Endodermal cell (in vitro differentiated cells): ENCODE results near the gene MYO7B. TPM values are rescaled to one million over a fixed set of nuclear protein-coding genes. Genes with fewer than 3 reads are reported as not detected.

Source experiments
- DNase-seq: peaks from one replicate; pipeline ENCODE4 v3.0.0-alpha.2; 2017
- H3K27ac ChIP-seq: 2 replicates; pipeline ENCODE4 v1.5.1; 2013; ENCODE audit warnings: mild to moderate bottlenecking, low read depth, low read length, moderate library complexity
- H3K27me3 ChIP-seq: 2 replicates; pipeline ENCODE4 v1.6.1; 2013; ENCODE audit warnings: mild to moderate bottlenecking, low read length, moderate library complexity; ENCODE audit not compliant: insufficient read depth, control insufficient read depth, poor library complexity, severe bottlenecking
- H3K36me3 ChIP-seq: 2 replicates; pipeline ENCODE4 v1.7.0; 2013; ENCODE audit warnings: mild to moderate bottlenecking, low read length, moderate library complexity; ENCODE audit not compliant: control insufficient read depth, insufficient read depth
- H3K4me1 ChIP-seq: one replicate; pipeline ENCODE4 v1.7.0; 2013; ENCODE audit warnings: low read length; ENCODE audit not compliant: control insufficient read depth, insufficient read depth
- H3K4me3 ChIP-seq: 2 replicates; pipeline ENCODE4 v1.5.1; 2013; ENCODE audit warnings: mild to moderate bottlenecking, low read length, moderate library complexity
- H3K9ac ChIP-seq: 2 replicates; pipeline ENCODE4 v1.6.1; 2013; ENCODE audit warnings: mild to moderate bottlenecking, low read length, moderate library complexity; ENCODE audit not compliant: poor library complexity, severe bottlenecking; ENCODE audit errors: extremely low read depth
- H3K9me3 ChIP-seq: 2 replicates; pipeline ENCODE4 v1.6.1; 2013; ENCODE audit warnings: mild to moderate bottlenecking, low read length, moderate library complexity; ENCODE audit not compliant: control insufficient read depth
- H3K27ac Mint-ChIP-seq: 2 replicates; pipeline ENCODE4 v1.8.0; 2020; ENCODE audit warnings: mixed read lengths
- H3K27me3 Mint-ChIP-seq: 2 replicates; pipeline ENCODE4 v1.8.0; 2021; ENCODE audit warnings: mild to moderate bottlenecking, mixed read lengths; ENCODE audit not compliant: insufficient read depth
- H3K36me3 Mint-ChIP-seq: 2 replicates; pipeline ENCODE4 v1.8.0; 2020; ENCODE audit warnings: low read depth, mixed read lengths
- H3K4me1 Mint-ChIP-seq: 2 replicates; pipeline ENCODE4 v1.8.0; 2020; ENCODE audit warnings: mixed read lengths
- H3K4me3 Mint-ChIP-seq: 2 replicates; pipeline ENCODE4 v1.8.0; 2020; ENCODE audit warnings: mild to moderate bottlenecking, moderate library complexity, mixed read lengths
- H3K9me3 Mint-ChIP-seq: 2 replicates; pipeline ENCODE4 v1.8.0; 2020; ENCODE audit warnings: mild to moderate bottlenecking, mixed read lengths
- CTCF ChIP-seq: fragments of 200-600 bp; sonication (generic); conservative IDR thresholded peaks from 2 replicates; pipeline ENCODE4 v1.5.0; 2021; ENCODE audit warnings: antibody characterized with exemption, mild to moderate bottlenecking
- WGBS, 2 experiments: methylation state at CpG; one replicate each; pipeline versions ENCODE4 v1.1.5 to v1.1.7; 2013; ENCODE audit warnings: missing lambda C conversion rate in 2 of 2, mixed read lengths in 1 of 2; ENCODE audit not compliant: insufficient coverage in 1 of 2, insufficient read length in 1 of 2; 5-methylcytosine and 5-hydroxymethylcytosine counted together
- total RNA-seq, 2 donors: library from RNA; stranded (reverse); fragmentation: NEBNext Ultra II Directional in 1 of 2; extraction: Animal tissue kit (Norgen Biotek cat#: 25700) in 1 of 2; gene quantifications; 2 replicates in 1 of 2; 3 replicates in 1 of 2; pipeline ENCODE4 v1.2.1, GENCODE V29; 2021

Gene MYO7B
- total RNA-seq, 2 donors from 2014 or later: 0.11 TPM; not detected in 1

GRCh38 chr2:127565261-127566138 lies 30.0 kb downstream of the MYO7B start:
- Mint-ChIP-seq H3K4me3 (no peak overlapping the region), H3K27ac (no peak overlapping the region), H3K36me3 (no peaks in the 10 kb centered on the region), H3K27me3 (no peaks in the 10 kb centered on the region), H3K4me1 (peaks cover 10% of the 10 kb centered on the region), H3K9me3 (peaks cover 2% of the 10 kb centered on the region)
- Histone ChIP-seq H3K36me3 (no peaks in the 10 kb centered on the region), H3K27ac (no peak overlapping the region), H3K27me3 (no peaks in the 10 kb centered on the region), H3K4me1 (no peaks in the 10 kb centered on the region), H3K4me3 (no peak overlapping the region), H3K9me3 (no peaks in the 10 kb centered on the region), H3K9ac (no peak overlapping the region)
- no peak for TF ChIP-seq CTCF
- 92 to 100% methylated on average over 6 to 12 of the region's 12 CpGs for WGBS, 2 experiments
- DNase-seq: peak; percentile 35

- no peak overlapping the region for H3K27ac ChIP-seq
- peaks cover 7% of the 10 kb centered on the region for H3K4me1 Mint-ChIP-seq
- H3K27me3 Mint-ChIP-seq: no peaks in the 10 kb centered on the region
- peaks cover 2% of the 10 kb centered on the region for H3K9me3 Mint-ChIP-seq
- no peak overlapping the region for H3K4me3 ChIP-seq
- WGBS, 2 experiments: 87 to 97% methylated on average over 5 of the region's 5 CpGs
- H3K36me3 ChIP-seq: no peaks in the 10 kb centered on the region
- no peak overlapping the region for H3K9ac ChIP-seq
- no peaks in the 10 kb centered on the region for H3K27me3 ChIP-seq
- TF ChIP-seq CTCF: no peak
- H3K9me3 ChIP-seq: no peaks in the 10 kb centered on the region
- no peaks in the 10 kb centered on the region for H3K4me1 ChIP-seq
- H3K36me3 Mint-ChIP-seq: no peaks in the 10 kb centered on the region
- H3K27ac Mint-ChIP-seq: no peak overlapping the region
- no peak overlapping the region for H3K4me3 Mint-ChIP-seq
- no peak for DNase-seq
Measured at GRCh38 chr2:127566139-127566417, 30.6 kb downstream of the MYO7B start.

- no peaks in the 10 kb centered on the region for H3K36me3 ChIP-seq
- H3K27me3 Mint-ChIP-seq: no peaks in the 10 kb centered on the region
- no peaks in the 10 kb centered on the region for H3K36me3 Mint-ChIP-seq
- peak; percentile 59 for DNase-seq
- no peak overlapping the region for H3K4me3 Mint-ChIP-seq
- 89% methylated on average over 5 to 10 of the region's 10 CpGs for WGBS, 2 experiments
- no peak overlapping the region for H3K27ac Mint-ChIP-seq
- no peaks in the 10 kb centered on the region for H3K9me3 ChIP-seq
- peaks cover 7% of the 10 kb centered on the region for H3K4me1 Mint-ChIP-seq
- no peaks in the 10 kb centered on the region for H3K27me3 ChIP-seq
- TF ChIP-seq CTCF: peak; percentile 65
- H3K9me3 Mint-ChIP-seq: peaks cover 2% of the 10 kb centered on the region
- no peak overlapping the region for H3K4me3 ChIP-seq
- no peaks in the 10 kb centered on the region for H3K4me1 ChIP-seq
- H3K27ac ChIP-seq: no peak overlapping the region
- no peak overlapping the region for H3K9ac ChIP-seq
Measured at GRCh38 chr2:127566576-127566975, 31.1 kb downstream of the MYO7B start.
